Gastrocnemius medialis (tissue), 4 donors: ENCODE data around the gene PAK6. TPM values are rescaled to one million over a fixed set of nuclear protein-coding genes. Genes with fewer than 3 reads are reported as not detected.
A peak's percentile ranks its signal among the peaks of the same experiment; 100 is the strongest.

Source experiments
- ATAC-seq, 2 donors: fragments of 150-250 bp; one replicate each; pipeline ENCODE4 v1.9.1; 2016
- DNase-seq, 2 donors: peaks; one replicate each; pipeline ENCODE4 v3.0.0-alpha.2; 2019
- H3K27ac ChIP-seq, 4 donors: fragments of 200-600 bp; sonication (generic); 1 replicate in 1 of 4; 2 replicates in 3 of 4; pipeline ENCODE4 v1.5.1; 2016 to 2018; ENCODE audit warnings: mild to moderate bottlenecking in 2 of 4, moderate library complexity in 1 of 4
- H3K27me3 ChIP-seq, 3 donors: fragments of 200-600 bp; sonication (generic) in 2 of 3; 1 replicate in 1 of 3; 2 replicates in 2 of 3; pipeline versions ENCODE4 v1.5.1 to v1.6.0; 2016 to 2019; ENCODE audit warnings: mild to moderate bottlenecking in 1 of 3, moderate library complexity in 1 of 3
- H3K36me3 ChIP-seq, 2 donors: fragments of 200-600 bp; sonication (generic) in 1 of 2; one replicate each; pipeline ENCODE4 v1.5.1; 2017 to 2018
- H3K4me1 ChIP-seq, 2 donors: fragments of 200-600 bp; sonication (generic) in 1 of 2; one replicate each; pipeline ENCODE4 v1.5.1; 2016 to 2017; ENCODE audit warnings: mild to moderate bottlenecking in 2 of 2
- H3K4me3 ChIP-seq, 4 donors: fragments of 200-600 bp; sonication (generic) in 3 of 4; 1 replicate in 1 of 4; 2 replicates in 3 of 4; pipeline ENCODE4 v1.5.1; 2016 to 2019; ENCODE audit warnings: mild to moderate bottlenecking in 2 of 4
- H3K9me3 ChIP-seq, 3 donors: fragments of 200-600 bp; sonication (generic) in 2 of 3; 1 replicate in 1 of 3; 2 replicates in 2 of 3; pipeline ENCODE4 v1.5.1; 2016 to 2019
- POLR2A ChIP-seq, 2 donors: fragments of 450-650 bp; IDR thresholded peaks; one replicate each; pipeline ENCODE4 v1.6.1; 2017; ENCODE audit warnings: antibody characterized with exemption in 2 of 2, mild to moderate bottlenecking in 2 of 2, moderate library complexity in 2 of 2
- in situ Hi-C, 4 donors: fragments of 200-750 bp; cut with MboI; loops; one replicate each; pipeline versions ENCODE4 v1.15.0 to v1.8.0; 2017; ENCODE audit warnings: low sequenced_read_pairs in 4 of 4
- intact Hi-C: fragments of 100-400 bp; cut with DNase I; formaldehyde crosslinking; loops from one replicate; pipeline ENCODE4 v1.15.1; 2023; ENCODE audit warnings: low total_unique reads
- total RNA-seq, 4 donors: library from RNA; depleted of rRNA; stranded (reverse); fragments of >200 nt; gene quantifications; one replicate each; pipeline versions ENCODE4 v1.1.0 to v1.2.3, GENCODE V29; 2016
- TF ChIP-seq, protein P1 (sequence below), 5 experiments: fragments of 450-650 bp in 3 of 5; fragments of 200-600 bp in 2 of 5; sonication (generic) in 2 of 5; IDR thresholded peaks in 4 of 5; conservative IDR thresholded peaks in 1 of 5; 1 replicate in 4 of 5; 2 replicates in 1 of 5; pipeline ENCODE4 v1.5.1; 2016 to 2019; ENCODE audit warnings: antibody characterized with exemption in 5 of 5, mild to moderate bottlenecking in 3 of 5, moderate library complexity in 3 of 5

Gene PAK6
- total RNA-seq, 4 donors from 2014 or later: 1.4 to 2.2 (median 1.5) TPM; not detected in 1

DNA sequence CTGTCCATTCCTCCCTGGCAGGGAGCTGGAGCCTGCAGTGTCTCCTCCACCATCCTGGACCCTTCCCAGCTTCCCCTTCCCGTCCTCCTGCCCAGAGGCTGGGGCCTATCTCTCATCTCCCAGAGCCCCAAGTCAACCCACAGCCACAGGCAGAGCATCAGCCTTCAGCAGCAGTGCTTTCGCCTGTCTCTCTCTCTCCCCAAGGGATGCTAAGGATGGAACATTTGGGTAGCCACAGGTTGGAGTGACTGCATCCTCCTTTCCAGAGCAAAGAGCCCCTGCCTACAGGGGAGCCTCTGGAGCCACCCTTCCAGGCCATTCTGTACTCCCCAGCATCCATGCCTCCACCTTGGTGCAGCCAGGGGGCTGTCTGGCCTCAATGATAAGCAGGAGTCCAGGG, 64.7 kb downstream of the PAK6 start:
- Histone ChIP-seq H3K9me3 (no peaks in the 10 kb centered on the region), H3K4me1 (no peaks in the 10 kb centered on the region), H3K27me3 (peaks cover 0 to 4% (median 0%) of the 10 kb centered on the region in 3 donors), H3K4me3 (no peak overlapping the region), H3K27ac (no peak overlapping the region), H3K36me3 (no peaks in the 10 kb centered on the region)
- DNase-seq (no peak), ATAC-seq (no peak)
- intact Hi-C loops: no loop called here
- no peak for TF ChIP-seq POLR2A (IDR thresholded peaks at IDR 0.05)
- TF ChIP-seq, protein P1, sequence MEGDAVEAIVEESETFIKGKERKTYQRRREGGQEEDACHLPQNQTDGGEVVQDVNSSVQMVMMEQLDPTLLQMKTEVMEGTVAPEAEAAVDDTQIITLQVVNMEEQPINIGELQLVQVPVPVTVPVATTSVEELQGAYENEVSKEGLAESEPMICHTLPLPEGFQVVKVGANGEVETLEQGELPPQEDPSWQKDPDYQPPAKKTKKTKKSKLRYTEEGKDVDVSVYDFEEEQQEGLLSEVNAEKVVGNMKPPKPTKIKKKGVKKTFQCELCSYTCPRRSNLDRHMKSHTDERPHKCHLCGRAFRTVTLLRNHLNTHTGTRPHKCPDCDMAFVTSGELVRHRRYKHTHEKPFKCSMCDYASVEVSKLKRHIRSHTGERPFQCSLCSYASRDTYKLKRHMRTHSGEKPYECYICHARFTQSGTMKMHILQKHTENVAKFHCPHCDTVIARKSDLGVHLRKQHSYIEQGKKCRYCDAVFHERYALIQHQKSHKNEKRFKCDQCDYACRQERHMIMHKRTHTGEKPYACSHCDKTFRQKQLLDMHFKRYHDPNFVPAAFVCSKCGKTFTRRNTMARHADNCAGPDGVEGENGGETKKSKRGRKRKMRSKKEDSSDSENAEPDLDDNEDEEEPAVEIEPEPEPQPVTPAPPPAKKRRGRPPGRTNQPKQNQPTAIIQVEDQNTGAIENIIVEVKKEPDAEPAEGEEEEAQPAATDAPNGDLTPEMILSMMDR (IDR thresholded peaks at IDR 0.05 in 4 of 5, conservative IDR thresholded peaks at IDR 0.05 in 1 of 5): no peak
- in situ Hi-C loops: no loop called here

DNA sequence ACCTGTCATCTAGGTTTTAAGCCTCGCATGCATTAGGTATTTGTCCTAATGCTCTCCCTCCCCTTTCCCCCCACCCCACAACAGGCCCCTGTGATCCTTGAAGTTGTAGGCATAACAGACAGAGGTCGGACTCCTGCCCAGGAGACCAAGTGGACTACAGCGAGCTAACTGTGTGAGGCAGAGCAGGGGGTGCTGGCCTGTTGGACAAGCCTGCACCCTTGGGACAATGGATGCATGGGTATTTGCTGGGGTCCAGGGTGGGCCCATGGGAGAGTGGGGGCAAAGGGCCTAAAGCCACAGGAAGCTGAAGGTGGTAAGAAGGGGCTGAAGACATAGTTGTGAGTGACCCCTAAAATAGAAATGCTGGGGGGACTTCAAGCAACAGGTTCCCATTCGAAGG, 66.4 kb downstream of the PAK6 start:
- no peaks in the 10 kb centered on the region for H3K4me1 ChIP-seq
- no peaks in the 10 kb centered on the region for H3K9me3 ChIP-seq
- H3K4me3 ChIP-seq: no peak overlapping the region
- in situ Hi-C loops (no loop called here), intact Hi-C loops (no loop called here)
- no peak for ATAC-seq
- no peak for DNase-seq
- H3K27me3 ChIP-seq: no peaks in the 10 kb centered on the region
- TF ChIP-seq, protein P1 (IDR thresholded peaks at IDR 0.05 in 4 of 5, conservative IDR thresholded peaks at IDR 0.05 in 1 of 5): no peak
- TF ChIP-seq POLR2A (IDR thresholded peaks at IDR 0.05): no peak
- no peak overlapping the region for H3K27ac ChIP-seq
- no peaks in the 10 kb centered on the region for H3K36me3 ChIP-seq

DNA sequence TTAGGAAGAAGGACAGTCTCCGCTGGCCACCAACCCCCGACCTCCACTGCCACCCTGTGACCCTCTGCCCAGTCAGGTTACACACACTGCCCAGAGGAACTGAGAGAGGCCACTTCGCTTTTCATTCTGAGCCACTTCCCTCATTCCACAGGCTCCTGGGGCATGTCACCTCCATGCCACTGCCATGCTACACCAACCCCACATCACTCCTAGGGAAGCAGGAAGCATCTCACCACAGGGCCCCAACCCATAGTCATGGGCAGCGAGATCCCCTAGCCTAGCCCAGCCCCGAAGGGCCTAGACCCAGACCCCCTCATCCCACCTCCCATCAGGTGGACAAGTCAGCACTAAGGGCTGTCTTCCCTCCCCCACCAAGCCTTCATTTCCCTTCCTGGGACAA, 67.5 kb downstream of the PAK6 start:
- Histone ChIP-seq H3K4me3 (peak overlapping the region in 1 of 4 donors; percentile 27), H3K4me1 (no peaks in the 10 kb centered on the region), H3K9me3 (no peaks in the 10 kb centered on the region), H3K27me3 (no peaks in the 10 kb centered on the region), H3K27ac (no peak overlapping the region), H3K36me3 (no peaks in the 10 kb centered on the region)
- in situ Hi-C loops: no loop called here
- TF ChIP-seq POLR2A (IDR thresholded peaks at IDR 0.05): no peak
- TF ChIP-seq, protein P1 (IDR thresholded peaks at IDR 0.05 in 4 of 5, conservative IDR thresholded peaks at IDR 0.05 in 1 of 5): no peak
- DNase-seq (no peak), ATAC-seq (no peak)
- intact Hi-C loops: no loop called here

DNA sequence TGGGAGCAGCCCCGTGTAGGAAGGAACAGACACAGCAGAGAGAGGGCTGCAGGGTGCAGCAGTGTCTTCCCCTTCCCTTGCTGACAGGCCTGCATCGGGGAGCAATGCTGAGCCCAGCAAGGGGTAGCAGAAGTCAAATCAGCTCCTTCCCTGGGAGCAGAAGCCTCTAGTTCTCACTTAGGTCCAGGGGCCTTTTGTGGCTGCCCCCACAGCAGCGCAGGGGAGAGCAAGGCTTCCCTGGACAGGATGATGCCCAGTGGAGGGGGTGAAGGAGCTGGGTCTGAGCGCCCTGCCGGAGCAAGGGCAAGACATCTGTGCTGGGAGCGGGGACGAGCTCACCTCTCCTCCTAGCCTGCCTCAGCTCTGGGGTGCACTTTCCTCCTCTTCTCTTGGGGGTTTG, 68.0 kb downstream of the PAK6 start:
- intact Hi-C loops (no loop called here), in situ Hi-C loops (no loop called here)
- no peaks in the 10 kb centered on the region for H3K4me1 ChIP-seq
- no peaks in the 10 kb centered on the region for H3K27me3 ChIP-seq
- H3K4me3 ChIP-seq: peak overlapping the region in 1 of 4 donors; percentile 27
- DNase-seq (no peak), ATAC-seq (no peak)
- H3K36me3 ChIP-seq: no peaks in the 10 kb centered on the region
- no peaks in the 10 kb centered on the region for H3K9me3 ChIP-seq
- no peak overlapping the region for H3K27ac ChIP-seq
- no peak for TF ChIP-seq POLR2A (IDR thresholded peaks at IDR 0.05)
- TF ChIP-seq, protein P1 (IDR thresholded peaks at IDR 0.05 in 4 of 5, conservative IDR thresholded peaks at IDR 0.05 in 1 of 5): no peak
